ENCODE measurements around the gene PPARG.

DNA sequence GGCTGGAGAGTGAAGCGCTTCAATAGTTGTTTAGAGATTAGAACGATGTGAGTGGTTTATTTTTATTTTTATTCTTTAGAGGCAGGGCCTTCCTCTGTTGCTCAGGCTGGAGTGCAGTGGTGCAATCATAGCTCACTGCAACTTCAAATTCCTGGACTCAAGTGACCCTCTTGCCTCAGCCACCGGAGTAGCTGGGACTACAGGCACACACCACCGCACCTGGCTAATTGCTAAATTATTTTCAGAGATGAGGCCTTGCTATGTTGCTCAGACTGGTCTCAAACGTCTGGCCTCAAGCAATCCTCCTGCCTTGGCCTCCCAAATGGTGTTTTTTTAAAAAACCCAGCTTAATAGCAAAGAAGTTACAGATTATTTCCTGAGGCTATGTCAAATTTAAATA lies 29.0 kb downstream of the PPARG start:
- TF ChIP-seq, protein P1, sequence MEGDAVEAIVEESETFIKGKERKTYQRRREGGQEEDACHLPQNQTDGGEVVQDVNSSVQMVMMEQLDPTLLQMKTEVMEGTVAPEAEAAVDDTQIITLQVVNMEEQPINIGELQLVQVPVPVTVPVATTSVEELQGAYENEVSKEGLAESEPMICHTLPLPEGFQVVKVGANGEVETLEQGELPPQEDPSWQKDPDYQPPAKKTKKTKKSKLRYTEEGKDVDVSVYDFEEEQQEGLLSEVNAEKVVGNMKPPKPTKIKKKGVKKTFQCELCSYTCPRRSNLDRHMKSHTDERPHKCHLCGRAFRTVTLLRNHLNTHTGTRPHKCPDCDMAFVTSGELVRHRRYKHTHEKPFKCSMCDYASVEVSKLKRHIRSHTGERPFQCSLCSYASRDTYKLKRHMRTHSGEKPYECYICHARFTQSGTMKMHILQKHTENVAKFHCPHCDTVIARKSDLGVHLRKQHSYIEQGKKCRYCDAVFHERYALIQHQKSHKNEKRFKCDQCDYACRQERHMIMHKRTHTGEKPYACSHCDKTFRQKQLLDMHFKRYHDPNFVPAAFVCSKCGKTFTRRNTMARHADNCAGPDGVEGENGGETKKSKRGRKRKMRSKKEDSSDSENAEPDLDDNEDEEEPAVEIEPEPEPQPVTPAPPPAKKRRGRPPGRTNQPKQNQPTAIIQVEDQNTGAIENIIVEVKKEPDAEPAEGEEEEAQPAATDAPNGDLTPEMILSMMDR (IDR thresholded peaks at IDR 0.05), result no peak
- no peak for TF ChIP-seq POLR2A (IDR thresholded peaks at IDR 0.05)
